ENCODE measurements around the gene TSPAN18. TPM values are rescaled to one million over a fixed set of nuclear protein-coding genes. Genes with fewer than 3 reads are reported as not detected.
A peak's percentile ranks its signal among the peaks of the same experiment; 100 is the strongest.

TSPAN18 gene
- polyA plus RNA-seq, 1 of the 3 experiments (the other 2 are of a cell fraction) = 0.72 TPM

GRCh38 chr11:44813401-44813800 lies 86.6 kb downstream of the TSPAN18 start:
- H3K36me3 ChIP-seq (replicated peaks in 1 of 2; ENCODE audit: control insufficient read depth in 1 of 2, insufficient read depth in 2 of 2, low read length in 1 of 2) = no peaks in the 10 kb centered on the region
- no peaks in the 10 kb centered on the region for H3F3A ChIP-seq (replicated peaks; ENCODE audit: insufficient read depth)
- H3K9me2 ChIP-seq = no peaks in the 10 kb centered on the region
- peak overlapping the region in 1 of 2 experiments; percentile 19; a peak in 1 of 4 replicates for H3K27ac ChIP-seq (ENCODE audit: low read depth in 2 of 2, low read length in 1 of 2)
- WGBS (ENCODE audit: low lambda C conversion rate) = 54% methylated on average over 2 of the region's 4 CpGs
- ChIA-PET POLR2A (no interaction called here), CTCF (interaction anchor here (1.7 kb wide), 1 partner anchor 21 kb away, joined by 3 read pairs; no protein-coding TSS in a partner anchor)
- DNase-seq = no peak
- H3K4me1 ChIP-seq (ENCODE audit: control insufficient read depth in 1 of 2, insufficient read depth in 2 of 2, low read depth in 1 of 2, low read length in 1 of 2) = peaks cover 0 to 36% of the 10 kb centered on the region in 2 experiments; a peak in 1 of 4 replicates
- peaks cover 8% of the 10 kb centered on the region; the same call in 1 of the 2 replicates for H3K27me3 ChIP-seq (ENCODE audit: insufficient read depth)
- TF ChIP-seq TCF12 (IDR thresholded peaks at IDR 0.05) = no peak
- no peak for TF ChIP-seq SIN3A (IDR thresholded peaks at IDR 0.05; ENCODE audit: borderline replicate concordance, low read depth, low read length)
- TF ChIP-seq GABPA (IDR thresholded peaks at IDR 0.05; ENCODE audit: low read depth) = no peak
- H4K20me1 ChIP-seq (ENCODE audit: insufficient read depth) = no peaks in the 10 kb centered on the region
- H3K4me2 ChIP-seq = no peak overlapping the region
- no peaks in the 10 kb centered on the region for H3K79me2 ChIP-seq (ENCODE audit: insufficient read depth)
- H2AFZ ChIP-seq (ENCODE audit: low read depth) = no peak overlapping the region
- no peak overlapping the region for H3K4me3 ChIP-seq (ENCODE audit: low read depth in 2 of 2, low read length in 1 of 2)
- no peaks in the 10 kb centered on the region for H3K9me3 ChIP-seq
- no peak overlapping the region for H3K9ac ChIP-seq

- H3F3A ChIP-seq (replicated peaks; ENCODE audit: insufficient read depth) = no peaks in the 10 kb centered on the region
- no peak overlapping the region for H2AFZ ChIP-seq (ENCODE audit: low read depth)
- no peaks in the 10 kb centered on the region for H4K20me1 ChIP-seq (ENCODE audit: insufficient read depth)
- H3K9me3 ChIP-seq = no peaks in the 10 kb centered on the region
- no peaks in the 10 kb centered on the region for H3K36me3 ChIP-seq (replicated peaks in 1 of 2; ENCODE audit: control insufficient read depth in 1 of 2, insufficient read depth in 2 of 2, low read length in 1 of 2)
- H3K9me2 ChIP-seq = no peaks in the 10 kb centered on the region
- H3K4me1 ChIP-seq (ENCODE audit: control insufficient read depth in 1 of 2, insufficient read depth in 2 of 2, low read depth in 1 of 2, low read length in 1 of 2) = peaks cover 0 to 49% of the 10 kb centered on the region in 2 experiments; a peak in 1 of 4 replicates
- no peak overlapping the region for H3K4me3 ChIP-seq (ENCODE audit: low read depth in 2 of 2, low read length in 1 of 2)
- H3K9ac ChIP-seq = no peak overlapping the region
- H3K27ac ChIP-seq (ENCODE audit: low read depth in 2 of 2, low read length in 1 of 2) = no peak overlapping the region
- no peak overlapping the region for H3K4me2 ChIP-seq
- WGBS (ENCODE audit: low lambda C conversion rate) = 78% methylated on average over 4 of the region's 5 CpGs
- no peaks in the 10 kb centered on the region for H3K79me2 ChIP-seq (ENCODE audit: insufficient read depth)
- POLR2A ChIA-PET = interaction anchor here (1.0 kb wide), 1 partner anchor 13 kb away, joined by 3 read pairs; no protein-coding TSS in a partner anchor
- DNase-seq = no peak
- CTCF ChIA-PET = interaction anchor here (0.8 to 2.0 kb wide), 7 partner anchors 9 to 193 kb away, joined by 3 to 6 read pairs (median 4); no protein-coding TSS in a partner anchor
- H3K27me3 ChIP-seq (ENCODE audit: insufficient read depth) = no peaks in the 10 kb centered on the region
- TF ChIP-seq TEAD4 (IDR thresholded peaks at IDR 0.05; ENCODE audit: borderline replicate concordance, insufficient read depth) (no peak), RCOR1 (IDR thresholded peaks at IDR 0.05; ENCODE audit: low read length) (no peak), CTCF (IDR thresholded peaks at IDR 0.05) (no peak), YY1 (IDR thresholded peaks at IDR 0.05; ENCODE audit: low read depth) (no peak), MEF2A (IDR thresholded peaks at IDR 0.05; ENCODE audit: borderline replicate concordance, low read depth) (no peak), REST (IDR thresholded peaks at IDR 0.05; ENCODE audit: low read depth, low read length) (no peak), CHD2 (IDR thresholded peaks at IDR 0.05; ENCODE audit: low read length, partially characterized antibody) (no peak), MXI1 (IDR thresholded peaks at IDR 0.05; ENCODE audit: low read depth, low read length) (no peak), POLR2AphosphoS5 (IDR thresholded peaks at IDR 0.05; ENCODE audit: low read depth, low read length) (no peak), SIN3A (IDR thresholded peaks at IDR 0.05; ENCODE audit: borderline replicate concordance, low read depth, low read length) (no peak), JUND (IDR thresholded peaks at IDR 0.05) (no peak), FOSL2 (IDR thresholded peaks at IDR 0.05; ENCODE audit: borderline replicate concordance, low read depth) (no peak), RAD21 (IDR thresholded peaks at IDR 0.05; ENCODE audit: low read length) (no peak), NRF1 (IDR thresholded peaks at IDR 0.05; ENCODE audit: low read depth, low read length) (no peak), RFX5 (IDR thresholded peaks at IDR 0.05; ENCODE audit: low read length) (no peak), TAF1 (IDR thresholded peaks at IDR 0.05; ENCODE audit: borderline replicate concordance, low read depth, low read length) (no peak)
- TF ChIP-seq, protein P1, sequence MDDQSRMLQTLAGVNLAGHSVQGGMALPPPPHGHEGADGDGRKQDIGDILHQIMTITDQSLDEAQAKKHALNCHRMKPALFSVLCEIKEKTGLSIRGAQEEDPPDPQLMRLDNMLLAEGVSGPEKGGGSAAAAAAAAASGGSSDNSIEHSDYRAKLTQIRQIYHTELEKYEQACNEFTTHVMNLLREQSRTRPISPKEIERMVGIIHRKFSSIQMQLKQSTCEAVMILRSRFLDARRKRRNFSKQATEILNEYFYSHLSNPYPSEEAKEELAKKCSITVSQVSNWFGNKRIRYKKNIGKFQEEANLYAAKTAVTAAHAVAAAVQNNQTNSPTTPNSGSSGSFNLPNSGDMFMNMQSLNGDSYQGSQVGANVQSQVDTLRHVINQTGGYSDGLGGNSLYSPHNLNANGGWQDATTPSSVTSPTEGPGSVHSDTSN (IDR thresholded peaks at IDR 0.05) = no peak
- TF ChIP-seq, protein P2, sequence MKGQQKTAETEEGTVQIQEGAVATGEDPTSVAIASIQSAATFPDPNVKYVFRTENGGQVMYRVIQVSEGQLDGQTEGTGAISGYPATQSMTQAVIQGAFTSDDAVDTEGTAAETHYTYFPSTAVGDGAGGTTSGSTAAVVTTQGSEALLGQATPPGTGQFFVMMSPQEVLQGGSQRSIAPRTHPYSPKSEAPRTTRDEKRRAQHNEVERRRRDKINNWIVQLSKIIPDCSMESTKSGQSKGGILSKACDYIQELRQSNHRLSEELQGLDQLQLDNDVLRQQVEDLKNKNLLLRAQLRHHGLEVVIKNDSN (IDR thresholded peaks at IDR 0.05; ENCODE audit: borderline replicate concordance, low read depth) = no peak
Measured at GRCh38 chr11:44814881-44815592, 88.3 kb downstream of the TSPAN18 start.
